GM21526 (cell line): Measurements from ENCODE around the gene CCDC120.

Experiments used
- ATAC-seq: cut with Tn5 transposase; IDR thresholded peaks from one replicate; pipeline ENCODE4 v1.9.1; 2021; ENCODE audit warnings: moderate library complexity; ENCODE audit not compliant: unreplicated experiment, low FRiP score

The CCDC120 gene

GRCh38 chrX:49058794-49059193 is at the start of gene CCDC120:
TSS of gene CCDC120 (plus strand) at chrX:49058999. CDS start at chrX:49062042, 3,043 bp downstream.
- no peak for ATAC-seq

- ATAC-seq, result no peak
These were observed 39.7 kb upstream of the CCDC120 start for GRCh38 chrX:49019050-49019449.

GRCh38 chrX:49019599-49020249 is 39.1 kb upstream of the CCDC120 start:
- ATAC-seq, result no peak

- ATAC-seq, result no peak
These were observed 28.9 kb upstream of the CCDC120 start for GRCh38 chrX:49029876-49030275.

- no peak for ATAC-seq
These were observed 28.5 kb upstream of the CCDC120 start for GRCh38 chrX:49030283-49030682.

GRCh38 chrX:49037883-49038475 is 20.8 kb upstream of the CCDC120 start:
- ATAC-seq, result no peak

GRCh38 chrX:49039598-49040375 is 19.0 kb upstream of the CCDC120 start:
- ATAC-seq, result no peak

- ATAC-seq, result no peak
These were observed 18.3 kb upstream of the CCDC120 start for GRCh38 chrX:49040376-49040955.

GRCh38 chrX:49041744-49042580 is 16.8 kb upstream of the CCDC120 start:
- no peak for ATAC-seq

- peak; percentile 7 for ATAC-seq
These were observed 16.1 kb upstream of the CCDC120 start for GRCh38 chrX:49042581-49043219.

GRCh38 chrX:49043220-49043986 is 15.4 kb upstream of the CCDC120 start, which contains the start of gene TFE3:
TSS of gene TFE3 (minus strand) at chrX:49043357. CDS start at chrX:49043226, 131 bp downstream.
- peak; percentile 78 for ATAC-seq

GRCh38 chrX:49043987-49044281 is 14.9 kb upstream of the CCDC120 start:
- no peak for ATAC-seq

GRCh38 chrX:49053223-49054072 is 5.4 kb upstream of the CCDC120 start:
- no peak for ATAC-seq

- no peak for ATAC-seq
These were observed 4.6 kb upstream of the CCDC120 start for GRCh38 chrX:49054073-49054762.

- no peak for ATAC-seq
These were observed 402 bp downstream of the CCDC120 start for GRCh38 chrX:49059201-49059600.

GRCh38 chrX:49059681-49060085 is 884 bp downstream of the CCDC120 start:
- no peak for ATAC-seq

GRCh38 chrX:49060914-49061313 is 2.1 kb downstream of the CCDC120 start:
- no peak for ATAC-seq

- ATAC-seq, result no peak
These were observed 2.7 kb downstream of the CCDC120 start for GRCh38 chrX:49061490-49061889.
